Activated CD8-positive, alpha-beta T cell treated with anti-CD3 and anti-CD28 coated beads for 36 hours (primary cell): ENCODE data around the gene DDX27. TPM values are rescaled to one million over a fixed set of nuclear protein-coding genes. Genes with fewer than 3 reads are reported as not detected.

Experiments
- ATAC-seq: fragments of 200-7000 bp; cut with Tn5 transposase; one replicate; pipeline ENCODE4 v1.10.0; 2021; ENCODE audit warnings: mild to moderate bottlenecking, moderate library complexity
- CTCF ChIA-PET: fragments of 350-600 bp; sonication (Branson Sonifier 250); formaldehyde crosslinking; loops from one replicate; lab custom pipeline; 2021; ENCODE audit warnings: antibody characterized with exemption; lab: Charles Lee
- POLR2A ChIA-PET: fragments of 350-600 bp; sonication (Branson Sonifier 250); formaldehyde crosslinking; loops from one replicate; lab custom pipeline; 2021; ENCODE audit warnings: antibody characterized with exemption; lab: Charles Lee
- DNase-seq: peaks from one replicate; pipeline ENCODE4 v3.0.0-alpha.2; 2020
- H3K27ac Mint-ChIP-seq: one replicate; pipeline ENCODE4 v1.8.0; 2021; ENCODE audit warnings: mild to moderate bottlenecking, mixed read lengths
- H3K27me3 Mint-ChIP-seq: one replicate; pipeline ENCODE4 v1.8.0; 2021; ENCODE audit warnings: mixed read lengths
- H3K36me3 Mint-ChIP-seq: one replicate; pipeline ENCODE4 v1.8.0; 2021; ENCODE audit warnings: low read depth, mixed read lengths
- H3K4me1 Mint-ChIP-seq: one replicate; pipeline ENCODE4 v1.8.0; 2021; ENCODE audit warnings: low read depth, mixed read lengths
- H3K4me3 Mint-ChIP-seq: one replicate; pipeline ENCODE4 v1.8.0; 2021; ENCODE audit warnings: mild to moderate bottlenecking, moderate library complexity, mixed read lengths
- H3K9me3 Mint-ChIP-seq: one replicate; pipeline ENCODE4 v1.8.0; 2021; ENCODE audit warnings: mixed read lengths
- intact Hi-C: fragments of 100-400 bp; cut with micrococcal nuclease; formaldehyde crosslinking; loops from one replicate; pipeline ENCODE4 v1.10.0; 2022
- total RNA-seq, 2 experiments: library from RNA; stranded (reverse); gene quantifications; one replicate each; pipeline ENCODE4 v1.2.3, GENCODE V29; 2021
- TF ChIP-seq, protein P1 (sequence below): fragments of 200-600 bp; IDR thresholded peaks from one replicate; pipeline ENCODE4 v1.8.0; 2022; ENCODE audit warnings: antibody characterized with exemption, mild to moderate bottlenecking

DDX27 gene
- total RNA-seq, 2 experiments from 2014 or later = 45.2 to 45.9 TPM

DNA sequence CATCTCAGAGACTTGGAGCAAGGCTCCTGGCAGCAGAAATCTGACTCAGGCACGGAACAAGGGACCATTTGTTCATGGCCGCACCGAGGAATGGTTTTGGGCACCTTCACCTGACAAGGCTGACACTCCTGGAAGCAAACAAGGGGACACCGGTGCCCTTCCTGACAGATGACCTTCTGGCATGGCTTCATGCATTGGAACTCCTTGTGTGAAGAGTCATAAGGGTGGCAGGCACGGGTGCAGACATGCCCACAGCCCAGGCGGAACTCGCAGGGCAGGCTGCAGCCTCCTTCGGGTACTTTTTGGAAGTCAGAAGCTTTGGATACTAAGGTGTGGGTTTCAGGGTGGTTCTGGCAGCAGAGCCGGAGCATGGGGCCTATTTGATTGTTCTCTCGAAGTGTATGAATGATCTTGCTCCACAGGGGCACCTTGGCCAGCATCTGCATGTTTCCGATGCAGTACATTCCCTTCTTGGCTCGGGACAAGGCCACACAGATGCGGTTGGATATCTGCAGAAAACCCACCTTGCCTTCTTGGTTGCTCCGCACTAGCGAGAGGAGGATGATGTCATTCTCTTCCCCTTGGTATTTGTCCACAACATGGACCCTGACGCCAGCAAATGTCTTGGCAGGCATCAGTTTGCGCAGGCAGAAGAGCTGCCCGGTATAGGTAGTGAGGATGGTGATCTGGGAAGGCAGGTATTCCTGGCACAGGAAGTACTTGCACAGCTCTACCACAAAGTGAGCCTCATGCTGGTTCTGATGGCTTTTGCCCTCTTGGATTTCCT is 29.9 kb downstream of the DDX27 start:
- ATAC-seq = no peak
- intact Hi-C loops = no loop called here
- ChIA-PET CTCF (no interaction called here), POLR2A (interaction anchor here (0.9 to 2.4 kb wide), 5 partner anchors 8 to 83 kb away, joined by 3 to 12 read pairs (median 3); no protein-coding TSS in a partner anchor)
- Mint-ChIP-seq H3K4me3 (no peak overlapping the region), H3K36me3 (peaks cover 52% of the 10 kb centered on the region), H3K9me3 (no peaks in the 10 kb centered on the region), H3K4me1 (no peaks in the 10 kb centered on the region), H3K27me3 (no peaks in the 10 kb centered on the region), H3K27ac (peak overlapping the region; percentile 49)
- TF ChIP-seq, protein P1, sequence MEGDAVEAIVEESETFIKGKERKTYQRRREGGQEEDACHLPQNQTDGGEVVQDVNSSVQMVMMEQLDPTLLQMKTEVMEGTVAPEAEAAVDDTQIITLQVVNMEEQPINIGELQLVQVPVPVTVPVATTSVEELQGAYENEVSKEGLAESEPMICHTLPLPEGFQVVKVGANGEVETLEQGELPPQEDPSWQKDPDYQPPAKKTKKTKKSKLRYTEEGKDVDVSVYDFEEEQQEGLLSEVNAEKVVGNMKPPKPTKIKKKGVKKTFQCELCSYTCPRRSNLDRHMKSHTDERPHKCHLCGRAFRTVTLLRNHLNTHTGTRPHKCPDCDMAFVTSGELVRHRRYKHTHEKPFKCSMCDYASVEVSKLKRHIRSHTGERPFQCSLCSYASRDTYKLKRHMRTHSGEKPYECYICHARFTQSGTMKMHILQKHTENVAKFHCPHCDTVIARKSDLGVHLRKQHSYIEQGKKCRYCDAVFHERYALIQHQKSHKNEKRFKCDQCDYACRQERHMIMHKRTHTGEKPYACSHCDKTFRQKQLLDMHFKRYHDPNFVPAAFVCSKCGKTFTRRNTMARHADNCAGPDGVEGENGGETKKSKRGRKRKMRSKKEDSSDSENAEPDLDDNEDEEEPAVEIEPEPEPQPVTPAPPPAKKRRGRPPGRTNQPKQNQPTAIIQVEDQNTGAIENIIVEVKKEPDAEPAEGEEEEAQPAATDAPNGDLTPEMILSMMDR = no peak
- DNase-seq = no peak

DNA sequence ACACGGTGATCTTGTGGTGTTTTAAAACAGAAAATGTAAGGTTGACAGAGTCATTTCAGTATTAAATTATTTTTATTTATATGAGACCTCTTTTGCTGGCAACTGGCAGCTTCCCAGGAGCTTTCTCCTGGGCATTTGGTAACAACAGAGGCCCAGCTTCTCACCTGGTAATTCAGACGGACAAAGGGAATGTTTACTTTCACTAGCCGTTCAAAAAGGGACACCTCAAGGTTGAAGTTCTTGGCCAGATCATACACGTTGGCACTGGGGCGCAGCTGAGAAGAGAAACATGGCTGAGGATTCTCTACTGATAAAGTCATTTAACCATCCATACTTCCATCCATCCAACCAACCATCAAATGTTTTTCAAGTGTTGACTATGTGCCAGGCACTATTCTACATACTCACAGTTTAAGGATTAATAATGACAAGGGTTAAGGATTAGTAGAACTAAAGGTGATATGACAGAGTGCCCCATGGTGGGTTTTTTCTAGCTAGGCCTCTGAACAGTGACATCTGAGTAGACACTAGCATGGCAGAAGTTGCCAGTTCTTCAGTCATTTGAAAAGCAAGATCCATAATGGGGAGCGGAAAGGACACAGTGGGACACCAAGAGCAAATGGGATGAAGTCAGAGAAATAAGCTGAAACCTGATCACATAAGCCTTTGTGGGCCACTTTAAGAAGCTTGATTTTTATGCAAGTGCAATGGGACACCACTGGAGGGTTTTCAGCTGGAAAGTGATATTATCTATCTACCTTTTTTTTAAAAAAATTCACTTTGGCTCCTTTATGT is 33.5 kb downstream of the DDX27 start:
- ChIA-PET CTCF (interaction anchor here (1.1 to 3.1 kb wide), 4 partner anchors 9 to 120 kb away, joined by 3 to 11 read pairs (median 6); no protein-coding TSS in a partner anchor), POLR2A (interaction anchor here (1.1 to 5.5 kb wide), 7 partner anchors 10 to 206 kb away, joined by 3 to 37 read pairs (median 6); partner anchors contain the start of gene CSE1L)
- Mint-ChIP-seq H3K27ac (peak overlapping the region; percentile 55), H3K27me3 (no peaks in the 10 kb centered on the region), H3K4me1 (no peaks in the 10 kb centered on the region), H3K36me3 (peaks cover 57% of the 10 kb centered on the region), H3K4me3 (no peak overlapping the region), H3K9me3 (no peaks in the 10 kb centered on the region)
- ATAC-seq = no peak
- intact Hi-C loops = no loop called here
- DNase-seq = no peak
- TF ChIP-seq, protein P1 = no peak

DNA sequence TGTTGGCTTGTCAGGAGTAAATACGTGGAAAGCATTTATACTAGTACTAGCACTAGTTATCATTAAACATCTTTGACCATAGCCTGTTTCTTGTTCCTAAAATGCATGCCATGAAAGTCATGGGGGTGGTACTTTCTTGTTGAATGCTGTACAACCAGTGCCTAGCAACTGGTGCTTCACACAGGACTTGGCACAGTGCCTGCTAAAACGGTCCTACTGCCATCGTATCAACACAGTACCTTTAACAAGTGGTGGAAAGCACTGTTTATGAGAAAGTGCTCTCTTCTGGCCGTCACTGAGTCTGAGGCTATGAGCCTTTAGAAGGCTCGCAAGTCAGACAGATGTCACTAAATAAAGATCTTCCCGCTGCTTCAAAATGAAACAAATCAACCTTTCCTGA is 37.0 kb downstream of the DDX27 start:
- CTCF ChIA-PET = interaction anchor here (2.2 kb wide), 1 partner anchor 10 kb away, joined by 12 read pairs; no protein-coding TSS in a partner anchor
- Mint-ChIP-seq H3K27me3 (no peaks in the 10 kb centered on the region), H3K36me3 (peaks cover 67% of the 10 kb centered on the region), H3K4me1 (peaks cover 15% of the 10 kb centered on the region), H3K27ac (no peak overlapping the region), H3K4me3 (no peak overlapping the region), H3K9me3 (no peaks in the 10 kb centered on the region)
- POLR2A ChIA-PET = interaction anchor here (2.3 kb wide), 1 partner anchor 10 kb away, joined by 8 read pairs; no protein-coding TSS in a partner anchor
- ATAC-seq (no peak), DNase-seq (no peak)
- intact Hi-C loops = no loop called here
- TF ChIP-seq, protein P1 = no peak

DNA sequence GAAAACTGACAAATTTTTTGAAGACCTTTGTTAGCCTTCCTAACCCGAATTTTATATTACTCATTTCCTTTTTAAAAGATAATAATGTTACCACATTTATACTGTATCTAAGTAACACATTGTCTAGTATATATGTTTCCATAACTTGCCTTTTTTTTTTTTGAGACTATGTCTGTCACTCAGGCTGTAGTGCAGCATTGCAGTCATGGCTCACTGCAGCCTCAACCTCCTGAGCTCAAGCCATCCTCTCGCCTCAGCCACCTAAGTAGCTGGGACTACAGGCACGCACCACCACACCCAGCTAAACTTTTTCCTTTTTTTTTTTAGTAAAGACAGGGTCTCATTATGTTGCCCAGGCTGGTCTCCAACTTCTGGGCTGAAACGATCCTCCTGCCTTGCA is 40.1 kb downstream of the DDX27 start:
- H3K4me3 Mint-ChIP-seq = no peak overlapping the region
- H3K27me3 Mint-ChIP-seq = no peaks in the 10 kb centered on the region
- intact Hi-C loops = no loop called here
- no peaks in the 10 kb centered on the region for H3K9me3 Mint-ChIP-seq
- ATAC-seq (peak; percentile 55), DNase-seq (no peak)
- H3K36me3 Mint-ChIP-seq = peaks cover 68% of the 10 kb centered on the region
- CTCF ChIA-PET = interaction anchor here (0.9 kb wide), 1 partner anchor 16 kb away, joined by 4 read pairs; no protein-coding TSS in a partner anchor
- POLR2A ChIA-PET = interaction anchor here (0.8 to 2.3 kb wide), 6 partner anchors 10 to 21 kb away, joined by 3 to 7 read pairs (median 4); no protein-coding TSS in a partner anchor
- TF ChIP-seq, protein P1 = no peak
- H3K27ac Mint-ChIP-seq = peak overlapping the region; percentile 80
- H3K4me1 Mint-ChIP-seq = peaks cover 23% of the 10 kb centered on the region
